Measurements from ENCODE around the gene SYN1. TPM values are rescaled to one million over a fixed set of nuclear protein-coding genes. Genes with fewer than 3 reads are reported as not detected.

The SYN1 gene
- total RNA-seq, 1 donor from 2014 or later, result 0.26 TPM

DNA sequence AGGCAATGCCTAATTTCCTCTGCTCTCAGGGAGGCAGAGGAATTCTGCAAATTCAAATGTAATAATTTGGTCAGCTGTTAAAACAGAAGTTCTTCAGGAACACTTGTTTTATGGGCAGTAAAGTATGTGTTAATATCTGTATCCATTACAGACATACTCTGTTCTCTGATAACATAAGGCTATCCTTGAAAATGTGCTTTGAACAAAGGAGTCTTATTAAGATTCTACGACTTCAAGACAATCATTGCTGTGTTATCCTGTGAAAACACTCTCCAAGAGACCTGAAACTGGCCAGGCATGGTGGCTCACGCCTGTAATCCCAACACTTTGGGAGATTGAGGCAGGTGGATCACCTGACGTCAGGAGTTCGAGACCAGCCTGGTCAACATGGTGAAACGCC lies 12.0 kb upstream of the SYN1 start:
- H3K27me3 ChIP-seq (ENCODE audit: control insufficient read depth, insufficient read depth, low read length), result no peaks in the 10 kb centered on the region
- DNase-seq (ENCODE audit: low read depth), result no peak
- FAIRE-seq, result no peak
- TF ChIP-seq, protein P1, sequence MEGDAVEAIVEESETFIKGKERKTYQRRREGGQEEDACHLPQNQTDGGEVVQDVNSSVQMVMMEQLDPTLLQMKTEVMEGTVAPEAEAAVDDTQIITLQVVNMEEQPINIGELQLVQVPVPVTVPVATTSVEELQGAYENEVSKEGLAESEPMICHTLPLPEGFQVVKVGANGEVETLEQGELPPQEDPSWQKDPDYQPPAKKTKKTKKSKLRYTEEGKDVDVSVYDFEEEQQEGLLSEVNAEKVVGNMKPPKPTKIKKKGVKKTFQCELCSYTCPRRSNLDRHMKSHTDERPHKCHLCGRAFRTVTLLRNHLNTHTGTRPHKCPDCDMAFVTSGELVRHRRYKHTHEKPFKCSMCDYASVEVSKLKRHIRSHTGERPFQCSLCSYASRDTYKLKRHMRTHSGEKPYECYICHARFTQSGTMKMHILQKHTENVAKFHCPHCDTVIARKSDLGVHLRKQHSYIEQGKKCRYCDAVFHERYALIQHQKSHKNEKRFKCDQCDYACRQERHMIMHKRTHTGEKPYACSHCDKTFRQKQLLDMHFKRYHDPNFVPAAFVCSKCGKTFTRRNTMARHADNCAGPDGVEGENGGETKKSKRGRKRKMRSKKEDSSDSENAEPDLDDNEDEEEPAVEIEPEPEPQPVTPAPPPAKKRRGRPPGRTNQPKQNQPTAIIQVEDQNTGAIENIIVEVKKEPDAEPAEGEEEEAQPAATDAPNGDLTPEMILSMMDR (IDR thresholded peaks at IDR 0.05; ENCODE audit: insufficient read depth, low read length, severe bottlenecking), result no peak
- H3K36me3 ChIP-seq (ENCODE audit: control insufficient read depth, insufficient read depth, low read length), result peaks cover 1% of the 10 kb centered on the region
- no peak overlapping the region for H3K4me3 ChIP-seq (ENCODE audit: low read depth, low read length)

DNA sequence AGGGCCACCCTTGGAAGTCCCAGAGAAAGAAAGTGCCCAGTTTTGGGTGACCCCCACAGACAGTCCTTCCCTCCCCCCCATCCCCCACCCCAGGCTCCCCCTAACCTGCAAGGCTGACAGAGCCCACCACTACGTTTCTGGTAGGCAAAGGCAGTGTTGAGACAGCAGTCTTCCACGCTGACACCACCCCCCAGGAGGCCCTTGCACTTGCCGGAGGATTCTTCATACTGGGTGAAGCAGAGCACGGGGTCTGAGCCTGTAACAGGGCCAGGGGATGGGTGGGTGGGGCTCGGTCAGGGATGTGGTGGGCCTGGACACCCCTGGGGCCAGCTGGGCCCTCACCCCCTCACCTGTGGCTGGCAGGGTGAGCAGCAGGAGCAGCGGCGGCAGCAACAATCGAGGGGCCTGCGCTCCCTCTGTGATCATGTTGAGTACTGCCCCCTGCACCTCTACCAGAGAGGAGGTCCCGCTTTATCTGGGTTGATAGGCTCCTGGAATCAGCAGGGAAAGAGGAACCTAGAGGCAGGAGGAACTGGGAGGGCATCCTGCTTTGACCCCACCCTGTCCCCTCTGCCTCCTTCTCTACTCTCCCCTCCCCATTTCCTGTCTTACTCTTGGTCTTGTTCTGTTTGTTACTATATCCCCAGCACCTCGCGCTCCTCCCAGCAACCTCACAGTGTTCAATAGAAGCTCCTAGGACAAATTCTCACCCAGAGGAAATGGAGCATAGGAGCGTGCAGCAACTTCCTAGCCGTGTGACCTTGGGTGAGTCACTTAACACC lies 10.0 kb upstream of the SYN1 start, which contains the start of gene CFP:
Gene CFP, minus strand, starts transcription at position 512 of the 782 bp plus-strand sequence. Its CDS starts 86 bp downstream, at position 426.
- FAIRE-seq (no peak), DNase-seq (ENCODE audit: low read depth) (no peak)
- Histone ChIP-seq H3K36me3 (ENCODE audit: control insufficient read depth, insufficient read depth, low read length) (no peaks in the 10 kb centered on the region), H3K4me3 (ENCODE audit: low read depth, low read length) (no peak within 1 kb of the TSS), H3K27me3 (ENCODE audit: control insufficient read depth, insufficient read depth, low read length) (no peaks in the 10 kb centered on the region)
- TF ChIP-seq, protein P1 (IDR thresholded peaks at IDR 0.05; ENCODE audit: insufficient read depth, low read length, severe bottlenecking), result no peak

DNA sequence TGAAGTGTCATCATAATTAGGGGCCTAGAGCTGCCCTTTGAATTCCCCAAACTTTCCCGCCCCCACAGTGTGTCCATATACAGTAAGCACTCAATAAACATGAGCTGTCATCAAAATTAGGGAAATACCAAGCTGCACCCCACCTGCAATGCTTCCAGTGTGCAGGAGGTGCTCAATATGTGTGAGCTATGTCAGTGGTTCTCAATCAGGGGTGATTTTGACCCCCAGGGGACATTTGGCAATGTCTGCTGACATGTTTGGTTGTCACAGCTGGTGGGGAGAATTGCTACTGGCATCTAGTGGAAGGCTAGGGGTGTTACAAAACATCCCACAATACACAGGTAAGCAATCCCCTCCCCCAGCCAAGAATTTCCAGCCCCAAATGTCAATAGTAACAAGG lies 9.3 kb upstream of the SYN1 start:
- peak; percentile 19 for DNase-seq (ENCODE audit: low read depth)
- no peaks in the 10 kb centered on the region for H3K27me3 ChIP-seq (ENCODE audit: control insufficient read depth, insufficient read depth, low read length)
- no peaks in the 10 kb centered on the region for H3K36me3 ChIP-seq (ENCODE audit: control insufficient read depth, insufficient read depth, low read length)
- TF ChIP-seq, protein P1 (IDR thresholded peaks at IDR 0.05; ENCODE audit: insufficient read depth, low read length, severe bottlenecking), result peak; percentile 24
- H3K4me3 ChIP-seq (ENCODE audit: low read depth, low read length), result no peak overlapping the region
- no peak for FAIRE-seq

DNA sequence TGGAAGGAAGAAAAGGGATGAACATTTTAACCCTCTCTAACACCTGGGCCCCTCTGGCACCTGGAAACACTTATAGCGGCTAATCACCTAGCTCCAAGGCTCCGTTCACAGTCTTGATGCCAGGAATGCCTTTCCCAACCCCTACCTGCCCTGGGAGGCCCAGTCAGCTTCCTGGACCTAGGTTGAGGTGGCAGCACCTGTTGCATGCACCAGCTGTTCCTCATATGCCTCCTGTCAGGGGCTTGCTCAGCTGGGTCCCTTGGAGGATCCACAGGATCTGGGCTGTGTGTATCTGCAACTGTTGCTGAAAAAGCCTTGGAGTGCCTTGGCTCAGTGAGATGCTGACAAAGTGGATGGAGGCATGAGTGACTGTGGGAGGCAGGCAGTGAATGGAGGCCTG lies 5.7 kb upstream of the SYN1 start:
- FAIRE-seq, result no peak
- Histone ChIP-seq H3K4me3 (ENCODE audit: low read depth, low read length) (no peak overlapping the region), H3K27me3 (ENCODE audit: control insufficient read depth, insufficient read depth, low read length) (no peaks in the 10 kb centered on the region), H3K36me3 (ENCODE audit: control insufficient read depth, insufficient read depth, low read length) (no peaks in the 10 kb centered on the region)
- TF ChIP-seq, protein P1 (IDR thresholded peaks at IDR 0.05; ENCODE audit: insufficient read depth, low read length, severe bottlenecking), result no peak
- DNase-seq (ENCODE audit: low read depth), result no peak

DNA sequence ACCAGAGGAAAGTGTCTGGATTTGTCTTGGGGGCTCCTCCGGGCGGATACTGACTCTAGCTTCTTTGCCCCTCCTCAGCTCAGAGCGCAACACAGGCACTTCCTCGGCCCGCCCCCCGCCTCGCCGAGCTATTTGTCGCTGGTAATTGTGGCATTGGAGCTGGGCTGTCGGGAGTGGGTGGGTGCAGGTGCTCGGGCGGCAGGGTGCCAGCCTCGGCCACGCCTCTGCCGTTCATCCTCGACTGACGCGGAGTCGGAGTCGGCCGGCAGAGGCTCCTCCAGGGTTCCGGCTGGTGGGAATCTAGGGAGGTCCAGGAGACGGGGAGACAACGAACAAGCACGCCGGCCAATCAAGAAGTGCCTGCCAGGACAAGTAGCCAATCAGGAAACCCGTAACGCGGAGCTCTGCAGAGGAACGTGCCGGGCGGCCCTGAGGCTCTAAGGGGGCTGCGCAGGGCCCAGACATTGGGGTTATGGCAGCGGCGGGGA lies 3.9 kb upstream of the SYN1 start:
- Histone ChIP-seq H3K4me3 (ENCODE audit: low read depth, low read length) (peak overlapping the region; percentile 16), H3K36me3 (ENCODE audit: control insufficient read depth, insufficient read depth, low read length) (no peaks in the 10 kb centered on the region), H3K27me3 (ENCODE audit: control insufficient read depth, insufficient read depth, low read length) (no peaks in the 10 kb centered on the region)
- FAIRE-seq (no peak), DNase-seq (ENCODE audit: low read depth) (peak; percentile 52)
- TF ChIP-seq, protein P1 (IDR thresholded peaks at IDR 0.05; ENCODE audit: insufficient read depth, low read length, severe bottlenecking), result no peak
